B cell (primary cell): ENCODE measurements around the gene LRRN2.

Experiments used
- CTCF ChIP-seq: fragments of 200-600 bp; IDR thresholded peaks from one replicate; pipeline ENCODE4 v1.8.0; 2022; ENCODE audit warnings: antibody characterized with exemption, mild to moderate bottlenecking
- EZH2 ChIP-seq: IDR thresholded peaks from 2 replicates; pipeline ENCODE4 v1.6.1; 2012; ENCODE audit warnings: borderline replicate concordance, low read depth, mild to moderate bottlenecking, moderate library complexity, low read length; ENCODE audit not compliant: insufficient read depth, poor library complexity, severe bottlenecking

- no peak for TF ChIP-seq CTCF
- TF ChIP-seq EZH2: no peak
Observed at GRCh38 chr1:204676043-204676442, 9.5 kb downstream of the LRRN2 start.
